ENCODE measurements around the gene GCSH. TPM values are rescaled to one million over a fixed set of nuclear protein-coding genes. Genes with fewer than 3 reads are reported as not detected.
A peak's percentile ranks its signal among the peaks of the same experiment; 100 is the strongest.
"Not testable (repeated sequence)": the region's sequence is repeated elsewhere in the genome, so short reads cannot be mapped to it uniquely, and the experiment has no call there.

Gene GCSH
- 40.8 TPM for total RNA-seq

- DNase-seq: peak; percentile 99
Observed at GRCh38 chr16:81095953-81096714, at the start of gene GCSH. TSS of gene GCSH (minus strand) at chr16:81096395. CDS start at chr16:81096278, 117 bp downstream.

DNA sequence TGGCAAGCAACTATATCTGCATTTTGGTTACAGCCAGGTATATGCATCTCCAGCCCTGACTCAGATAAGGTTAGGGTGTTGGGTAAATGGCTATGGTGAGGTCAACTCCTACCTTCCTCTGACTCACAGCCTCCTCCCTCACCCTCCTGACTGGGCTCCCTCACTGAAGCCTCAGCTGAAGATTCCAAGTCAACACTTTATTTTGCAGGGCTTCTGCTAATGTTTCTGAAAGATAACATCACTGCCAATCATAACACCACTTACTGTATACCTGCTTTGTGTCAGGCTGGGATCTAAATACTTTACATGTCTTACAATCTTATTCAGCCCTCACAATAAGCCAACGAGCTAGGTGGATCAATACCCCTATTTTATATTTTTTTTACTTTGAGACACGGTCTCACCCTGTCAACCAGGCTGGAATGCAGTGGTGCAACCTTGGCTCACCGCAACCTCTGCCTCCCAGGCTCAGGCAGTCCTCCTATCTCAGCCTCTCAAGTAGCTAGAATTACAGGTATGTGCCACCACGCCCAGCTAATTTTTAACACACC, 47.8 kb upstream of the GCSH start:
- no peak for DNase-seq

GRCh38 chr16:81142864-81143263, 46.7 kb upstream of the GCSH start:
- no peak for DNase-seq

- DNase-seq: no peak
Observed at GRCh38 chr16:81140930-81141780, 45.0 kb upstream of the GCSH start.

DNA sequence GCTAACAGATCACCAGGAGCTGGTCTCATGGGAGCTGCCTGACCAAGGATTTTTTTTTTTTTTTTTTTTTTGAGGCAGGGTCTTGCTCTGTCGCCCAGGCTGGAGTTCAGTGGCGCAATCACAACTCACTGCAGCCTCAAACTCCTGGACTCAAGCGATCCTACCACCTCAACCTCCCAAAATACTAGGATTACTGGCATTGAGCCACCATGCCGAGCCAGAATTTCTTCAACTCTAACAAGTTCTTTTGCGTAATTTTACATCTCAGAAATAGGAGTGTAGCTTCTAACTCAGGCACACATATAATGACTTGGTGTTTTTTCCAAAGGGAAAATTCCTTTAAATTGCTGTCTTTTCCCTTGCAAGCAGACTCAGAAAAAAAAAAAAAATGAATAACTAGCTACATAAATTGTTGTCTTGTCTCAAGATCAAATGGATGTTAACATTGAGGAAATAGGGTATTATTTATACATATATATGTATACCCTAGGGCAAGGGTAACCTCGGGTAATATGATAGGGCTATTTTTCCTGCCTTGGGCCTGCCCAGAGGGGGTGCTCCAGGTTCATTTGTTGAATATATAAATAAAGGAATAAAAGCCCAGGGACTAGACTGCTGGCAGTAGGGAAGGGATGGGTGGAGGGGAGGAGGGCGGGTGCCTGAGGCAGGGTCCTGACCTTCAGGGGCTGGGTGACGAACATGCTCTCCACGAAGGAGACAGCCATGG, 42.8 kb upstream of the GCSH start:
- no peak for DNase-seq

DNA sequence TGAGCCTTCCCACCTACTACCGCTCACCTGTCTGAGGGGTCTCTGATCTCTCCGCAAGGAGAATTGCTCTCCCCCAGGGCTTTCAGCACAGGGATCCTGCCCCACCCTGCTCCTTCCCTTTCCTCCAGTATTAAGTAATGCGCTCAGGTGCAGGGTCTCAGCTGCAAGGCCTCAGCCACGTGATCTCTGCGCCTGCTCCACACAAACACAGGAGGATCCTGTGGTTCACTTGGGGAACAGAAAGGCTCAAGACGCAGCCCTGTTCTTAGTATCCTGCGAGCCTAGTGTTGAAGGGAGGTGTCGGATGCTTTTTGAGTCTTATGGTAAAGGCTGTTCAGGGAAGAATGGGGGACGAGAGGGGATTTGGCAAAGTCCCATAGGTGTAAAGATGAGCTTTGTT, 41.6 kb upstream of the GCSH start:
- peak; percentile 26 for DNase-seq

DNA sequence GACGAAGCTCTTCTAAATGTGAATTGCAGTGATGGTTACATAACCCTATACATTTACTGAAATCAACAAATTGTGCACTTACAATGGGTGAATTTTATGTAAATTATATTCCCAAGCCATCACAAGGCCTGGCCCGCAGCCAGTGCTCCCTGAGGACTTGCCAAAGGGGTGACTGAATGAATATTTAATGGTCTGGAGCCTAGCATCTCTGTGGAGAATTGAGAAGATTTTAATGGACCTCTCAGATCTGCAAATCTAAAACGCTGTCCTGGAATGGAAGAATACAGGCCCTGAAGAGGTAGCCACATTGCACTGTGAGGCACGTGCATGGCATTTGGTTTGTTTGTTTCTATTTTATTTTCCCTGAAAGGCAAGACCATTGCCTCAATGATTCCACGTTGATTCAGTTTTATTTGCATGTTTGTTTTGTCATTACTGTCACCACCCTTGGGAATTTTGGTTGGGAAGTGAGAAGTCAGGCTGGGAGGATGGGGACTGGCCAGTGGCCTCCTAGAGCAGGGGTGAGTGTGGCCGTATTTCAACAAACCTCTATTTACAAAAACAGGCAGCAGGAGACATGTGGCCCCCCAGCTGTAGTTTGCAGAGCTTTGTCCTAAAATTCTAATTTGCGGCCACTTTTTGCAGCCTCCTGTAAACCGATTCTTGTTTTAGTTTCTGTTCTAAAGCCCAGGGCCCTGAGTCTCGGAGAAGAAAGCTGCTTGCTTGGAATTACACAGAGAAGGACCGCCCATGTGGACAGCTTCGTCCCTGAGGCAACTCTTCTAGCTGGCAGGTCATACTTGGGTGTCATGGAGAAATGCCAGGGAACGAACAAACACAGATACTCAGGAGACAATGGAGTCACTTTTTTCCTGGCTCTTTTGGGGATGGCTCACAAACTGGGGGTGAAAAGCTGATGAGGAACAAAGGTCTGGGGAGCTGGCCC, 40.5 kb upstream of the GCSH start:
- peak; percentile 66 for DNase-seq

- DNase-seq: no peak
Observed at GRCh38 chr16:81130126-81130525, 33.9 kb upstream of the GCSH start.

DNA sequence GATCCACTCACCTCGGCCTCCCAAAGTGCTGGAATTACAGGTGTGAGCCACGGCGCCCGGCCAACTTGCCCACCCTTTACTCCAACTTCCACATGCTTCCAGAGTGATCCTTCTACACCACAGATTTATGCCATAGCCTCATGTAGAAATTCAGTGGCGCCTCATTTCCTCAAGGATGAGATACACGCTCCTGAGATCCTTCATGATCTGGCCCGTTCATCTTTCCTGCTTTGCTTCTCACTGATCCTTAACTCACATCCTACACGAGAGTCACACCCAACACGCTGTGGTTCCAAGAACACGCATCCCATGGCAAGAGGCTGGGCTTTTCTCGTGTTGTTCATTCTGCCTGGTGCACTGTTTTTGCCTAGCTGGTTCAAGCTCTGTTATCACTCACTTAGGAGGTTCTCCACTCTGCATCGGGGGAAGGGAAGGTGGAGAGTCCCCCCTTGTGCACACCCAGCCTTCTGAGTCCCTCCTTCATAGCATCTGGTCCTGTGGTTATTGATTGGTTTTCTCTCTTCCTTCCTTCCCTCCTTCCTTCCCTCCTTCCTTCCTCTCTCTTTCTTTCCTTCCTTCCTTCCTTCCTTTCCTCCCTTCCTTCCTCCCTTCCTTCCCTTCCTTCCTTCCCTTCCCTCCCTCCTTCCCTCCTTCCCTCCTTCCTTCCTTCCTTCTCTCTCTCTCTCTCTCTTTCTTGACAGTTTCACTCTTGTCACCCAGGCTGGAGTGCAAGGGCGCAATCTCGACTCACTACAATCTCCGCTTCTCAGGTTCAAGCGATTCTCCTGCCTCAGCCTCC, 32.7 kb upstream of the GCSH start:
- no peak for DNase-seq

- no peak for DNase-seq
Observed at GRCh38 chr16:81127051-81127450, 30.9 kb upstream of the GCSH start.

- DNase-seq: no peak
Observed at GRCh38 chr16:81123092-81123852, 27.1 kb upstream of the GCSH start.

GRCh38 chr16:81121474-81121990, 25.3 kb upstream of the GCSH start:
- DNase-seq: no peak

GRCh38 chr16:81117436-81117835, 21.2 kb upstream of the GCSH start:
- no peak for DNase-seq

- no peak for DNase-seq
Observed at GRCh38 chr16:81116285-81116684, 20.1 kb upstream of the GCSH start.

DNA sequence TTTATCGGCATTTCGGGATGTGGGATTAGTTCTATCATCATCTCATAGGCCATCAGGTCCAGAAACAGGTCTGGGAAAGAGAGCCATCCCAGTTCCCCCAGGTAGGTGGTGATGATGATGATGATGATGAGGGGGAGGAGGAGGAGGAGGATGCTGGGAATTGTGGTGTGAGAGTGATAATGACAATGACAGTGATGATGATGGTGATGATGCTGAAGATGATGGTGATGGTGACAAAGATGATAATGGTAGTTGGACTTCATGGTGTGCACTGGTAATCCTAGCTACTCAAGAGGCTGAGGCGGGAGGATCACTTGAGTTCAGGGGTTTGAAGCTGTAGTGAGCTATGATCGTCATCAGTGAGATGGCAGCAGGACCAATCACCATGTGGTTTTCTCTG, 16.3 kb upstream of the GCSH start:
- DNase-seq: no peak

DNA sequence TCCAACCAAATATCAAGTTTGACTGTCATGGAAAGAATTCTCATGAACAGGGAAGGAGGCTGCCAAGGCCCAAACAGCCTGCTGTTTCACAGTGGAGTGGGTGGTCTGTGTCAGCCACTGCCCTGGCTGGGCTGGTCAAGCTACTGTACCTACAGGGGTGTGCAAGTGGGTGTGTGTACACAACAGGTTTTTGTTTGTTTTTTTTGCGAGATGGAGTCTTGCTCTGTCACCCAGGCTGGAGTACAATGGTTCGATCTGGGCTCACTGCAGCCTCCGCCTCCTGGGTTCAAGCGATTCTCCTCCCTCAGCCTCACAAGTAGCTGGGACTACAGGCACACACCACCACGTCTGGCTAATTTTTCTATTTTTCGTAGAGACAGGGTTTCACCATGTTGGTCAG, 13.1 kb upstream of the GCSH start:
- DNase-seq: not testable (repeated sequence)

GRCh38 chr16:81107511-81107910, 11.3 kb upstream of the GCSH start:
- DNase-seq: no peak

DNA sequence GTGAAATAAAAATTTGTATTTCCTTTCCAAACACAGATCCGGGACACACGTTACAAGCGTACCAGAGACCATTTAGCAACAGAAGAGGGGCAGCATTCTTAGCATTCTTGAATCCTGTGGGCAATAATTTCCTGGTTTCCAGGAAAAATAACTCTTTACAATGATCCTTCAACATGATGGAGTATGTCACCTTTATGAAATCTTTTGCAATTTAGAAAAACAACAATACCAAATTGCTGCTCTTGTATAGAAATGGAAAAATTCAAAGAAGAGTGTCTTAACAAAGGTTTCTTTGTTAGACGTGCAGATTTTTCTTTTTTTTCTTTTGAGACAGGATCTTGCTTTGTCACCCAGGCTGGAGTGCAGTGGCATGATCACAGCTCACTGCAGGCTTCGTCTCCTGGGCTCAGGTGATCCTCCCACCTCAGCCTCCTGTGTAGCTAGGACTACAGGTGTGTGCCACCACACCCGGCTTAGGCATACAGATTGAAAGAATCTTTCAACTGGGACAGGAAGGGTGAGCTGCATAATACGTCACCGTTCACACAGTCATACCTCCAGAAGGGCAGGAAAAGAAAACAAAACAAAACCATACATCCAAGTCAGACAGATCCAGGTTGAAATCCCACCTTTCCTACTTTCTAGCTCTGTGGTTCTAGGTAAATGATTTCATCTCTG, 10.8 kb upstream of the GCSH start:
- no peak for DNase-seq

DNA sequence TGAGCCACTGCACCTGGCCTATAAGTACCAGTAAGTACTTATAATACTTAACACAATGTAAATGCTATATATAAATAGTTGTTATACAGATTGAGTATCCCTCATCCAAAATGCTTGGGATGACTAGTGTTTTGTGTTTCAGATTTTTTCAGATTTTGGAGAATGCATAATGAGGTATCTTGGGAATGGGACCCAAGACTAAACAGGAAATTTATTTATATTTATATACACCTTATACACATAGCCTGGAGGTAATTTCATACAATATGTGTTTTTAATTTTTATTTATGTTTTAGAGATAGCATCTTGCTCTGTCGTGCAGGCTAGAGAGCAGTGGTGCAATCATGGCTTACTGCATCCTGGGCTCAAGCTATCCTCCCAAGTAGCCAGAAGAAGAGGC, 9.8 kb upstream of the GCSH start:
- DNase-seq: no peak
